H1 (cell line): ENCODE results near the gene PCSK9. TPM values are rescaled to one million over a fixed set of nuclear protein-coding genes. Genes with fewer than 3 reads are reported as not detected.

Experiments
- TAF7 ChIP-seq: optimal IDR thresholded peaks from 2 replicates; pipeline ENCODE3; 2011; ENCODE audit warnings: low read depth, mild to moderate bottlenecking, inconsistent platforms, low read length, moderate library complexity, borderline replicate concordance
- polyA plus RNA-seq, 7 experiments: library from polyadenylated mRNA; depleted of rRNA in 3 of 7; stranded (reverse) in 5 of 7; unstranded in 2 of 7; fragments of >200 nt in 5 of 7; fragments of 200-250 nt in 2 of 7; gene quantifications; 1 replicate in 5 of 7; 2 replicates in 1 of 7; 4 replicates in 1 of 7; pipeline versions ENCODE4 v1.2.1 to v1.2.3, GENCODE V29; 2011 to 2013; ENCODE audit warnings: missing spikeins in 2 of 7, mixed read lengths in 2 of 7
- total RNA-seq: library from RNA; stranded (reverse); fragmentation: NEBNext Ultra II Directional; extraction: Animal tissue kit (Norgen Biotek cat#: 25700); gene quantifications from 2 replicates; pipeline ENCODE4 v1.2.1, GENCODE V29; 2021
- TF ChIP-seq, protein P1 (sequence below), 3 experiments: IDR thresholded peaks; 1 replicate in 2 of 3; 2 replicates in 1 of 3; pipeline versions ENCODE4 v1.5.1 to v1.6.1; 2011; ENCODE audit warnings: low read length in 3 of 3, mild to moderate bottlenecking in 3 of 3, inconsistent platforms in 2 of 3, low read depth in 1 of 3, moderate library complexity in 1 of 3; ENCODE audit not compliant: insufficient read depth in 1 of 3; ENCODE audit errors: control extremely low read depth in 1 of 3

PCSK9 gene
- total and polyA plus RNA-seq, 2 of the 8 experiments (the other 6 are each of a cell fraction or from before 2014, with no cell fraction given): 22.3 to 32.3 TPM

GRCh38 chr1:55078470-55078869 lies 39.1 kb downstream of the PCSK9 start (continued):
- TF ChIP-seq, protein P1, sequence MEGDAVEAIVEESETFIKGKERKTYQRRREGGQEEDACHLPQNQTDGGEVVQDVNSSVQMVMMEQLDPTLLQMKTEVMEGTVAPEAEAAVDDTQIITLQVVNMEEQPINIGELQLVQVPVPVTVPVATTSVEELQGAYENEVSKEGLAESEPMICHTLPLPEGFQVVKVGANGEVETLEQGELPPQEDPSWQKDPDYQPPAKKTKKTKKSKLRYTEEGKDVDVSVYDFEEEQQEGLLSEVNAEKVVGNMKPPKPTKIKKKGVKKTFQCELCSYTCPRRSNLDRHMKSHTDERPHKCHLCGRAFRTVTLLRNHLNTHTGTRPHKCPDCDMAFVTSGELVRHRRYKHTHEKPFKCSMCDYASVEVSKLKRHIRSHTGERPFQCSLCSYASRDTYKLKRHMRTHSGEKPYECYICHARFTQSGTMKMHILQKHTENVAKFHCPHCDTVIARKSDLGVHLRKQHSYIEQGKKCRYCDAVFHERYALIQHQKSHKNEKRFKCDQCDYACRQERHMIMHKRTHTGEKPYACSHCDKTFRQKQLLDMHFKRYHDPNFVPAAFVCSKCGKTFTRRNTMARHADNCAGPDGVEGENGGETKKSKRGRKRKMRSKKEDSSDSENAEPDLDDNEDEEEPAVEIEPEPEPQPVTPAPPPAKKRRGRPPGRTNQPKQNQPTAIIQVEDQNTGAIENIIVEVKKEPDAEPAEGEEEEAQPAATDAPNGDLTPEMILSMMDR (IDR thresholded peaks at IDR 0.05; ENCODE audit: control extremely low read depth in 1 of 3, insufficient read depth in 1 of 3, low read depth in 1 of 3, low read length in 3 of 3): no peak
- TF ChIP-seq TAF7: no peak
